Measurements from ENCODE around the gene NUP42.
A peak's percentile ranks its signal among the peaks of the same experiment; 100 is the strongest.
"Not testable (repeated sequence)": the region's sequence is repeated elsewhere in the genome, so short reads cannot be mapped to it uniquely, and the experiment has no call there.

The NUP42 gene, protein sequence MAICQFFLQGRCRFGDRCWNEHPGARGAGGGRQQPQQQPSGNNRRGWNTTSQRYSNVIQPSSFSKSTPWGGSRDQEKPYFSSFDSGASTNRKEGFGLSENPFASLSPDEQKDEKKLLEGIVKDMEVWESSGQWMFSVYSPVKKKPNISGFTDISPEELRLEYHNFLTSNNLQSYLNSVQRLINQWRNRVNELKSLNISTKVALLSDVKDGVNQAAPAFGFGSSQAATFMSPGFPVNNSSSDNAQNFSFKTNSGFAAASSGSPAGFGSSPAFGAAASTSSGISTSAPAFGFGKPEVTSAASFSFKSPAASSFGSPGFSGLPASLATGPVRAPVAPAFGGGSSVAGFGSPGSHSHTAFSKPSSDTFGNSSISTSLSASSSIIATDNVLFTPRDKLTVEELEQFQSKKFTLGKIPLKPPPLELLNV

DNA sequence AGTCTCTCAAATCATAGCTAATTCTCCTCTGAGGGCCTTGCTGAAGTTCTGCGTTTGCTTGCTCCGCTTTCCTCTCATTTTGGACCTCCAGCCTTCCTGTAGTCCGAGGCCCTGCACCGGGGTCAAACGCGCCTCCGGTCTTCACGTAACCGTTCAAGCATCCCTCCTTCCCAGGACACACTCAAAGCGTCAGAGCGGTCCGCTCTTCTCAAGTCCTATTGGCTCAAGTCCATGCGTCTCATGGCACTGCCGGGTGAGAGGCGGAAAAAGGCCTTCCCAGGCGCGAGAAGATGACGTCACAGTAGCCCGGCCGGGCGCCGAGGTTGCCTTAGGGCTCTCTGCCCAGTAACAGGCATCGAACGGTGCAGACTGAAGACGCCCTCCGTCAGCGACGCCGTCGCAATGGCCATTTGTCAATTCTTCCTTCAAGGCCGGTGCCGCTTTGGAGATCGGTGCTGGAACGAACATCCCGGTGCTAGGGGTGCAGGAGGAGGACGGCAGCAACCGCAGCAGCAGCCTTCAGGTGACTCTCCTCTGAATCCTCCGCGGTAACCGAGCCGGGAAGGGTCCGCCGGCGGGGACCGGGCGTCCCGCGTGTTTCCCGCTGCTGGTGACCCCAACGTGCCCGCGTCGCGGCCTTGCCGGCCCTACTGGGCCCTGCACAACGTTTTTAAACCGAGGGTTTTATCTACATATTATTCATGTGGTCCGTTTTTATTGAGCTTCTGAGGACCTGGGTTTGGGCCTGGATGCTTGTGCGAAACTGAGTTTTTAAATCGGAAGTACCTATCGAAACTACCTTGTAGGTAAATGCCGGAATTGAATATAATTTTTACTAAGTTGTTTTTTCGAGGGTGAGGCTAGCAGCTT, at the start of gene NUP42:
Gene NUP42, plus strand, starts transcription at position 365 of the 870 bp plus-strand sequence. Its CDS starts 38 bp downstream, at position 403.
- peak; percentile 94 for DNase-seq (ENCODE audit: low read depth)

DNA sequence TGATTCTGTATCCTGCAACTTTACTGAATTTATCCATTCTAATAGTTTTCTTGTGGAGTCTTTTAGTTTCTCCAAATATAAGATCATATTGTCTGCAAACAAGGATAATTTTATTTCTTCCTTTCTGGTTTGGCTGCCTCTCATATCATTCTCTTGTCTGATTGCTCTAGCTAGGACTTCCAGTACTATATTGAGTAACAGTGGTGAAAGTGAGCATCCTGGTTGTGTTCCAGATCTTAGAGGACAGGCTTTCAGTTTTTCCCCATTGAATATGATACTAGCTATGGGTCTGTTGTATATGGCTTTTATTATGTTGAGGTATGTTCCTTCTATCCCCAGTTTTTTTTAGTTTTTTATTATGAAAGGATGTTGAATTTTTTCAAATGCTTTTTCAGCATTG, 48.1 kb upstream of the NUP42 start:
- DNase-seq (ENCODE audit: low read depth): no peak

DNA sequence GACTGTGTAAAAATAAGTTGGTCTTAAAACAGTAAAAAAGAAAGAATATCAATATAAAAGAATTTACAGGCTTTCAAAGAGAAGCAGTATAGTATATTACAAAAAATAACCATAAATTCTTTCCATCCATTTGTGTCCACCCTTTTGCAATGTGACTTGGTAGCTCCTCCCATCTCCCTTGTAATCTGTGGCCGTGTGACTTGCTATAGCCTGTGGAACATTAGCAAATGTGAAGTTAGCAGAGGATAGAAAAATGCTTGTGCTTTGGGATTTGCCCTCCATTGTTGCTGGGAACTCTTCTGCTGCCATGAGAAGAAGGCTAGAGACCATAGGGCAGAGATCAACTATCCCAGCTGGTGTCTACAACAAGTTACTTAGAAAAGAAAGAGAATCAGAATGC, 46.1 kb upstream of the NUP42 start:
- DNase-seq (ENCODE audit: low read depth): no peak

DNA sequence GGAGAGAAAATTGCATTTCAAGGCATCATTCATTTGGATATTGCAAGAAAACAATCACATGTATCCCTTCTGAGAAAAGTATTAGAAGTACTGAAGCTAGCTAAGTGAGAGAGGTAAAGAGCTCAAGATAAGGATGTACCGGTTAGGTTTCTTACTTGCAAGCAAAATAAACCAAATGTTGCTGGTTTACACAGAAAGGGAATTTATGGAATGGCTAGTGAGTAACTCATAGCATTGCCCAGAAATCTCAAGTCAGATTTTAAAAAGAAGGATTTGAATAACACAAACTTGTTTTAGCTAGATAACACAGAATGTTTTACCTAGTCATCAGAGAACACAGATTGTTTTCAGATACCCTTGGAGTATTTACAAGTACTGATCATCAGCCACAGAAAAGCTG, 45.6 kb upstream of the NUP42 start:
- DNase-seq (ENCODE audit: low read depth): no peak

DNA sequence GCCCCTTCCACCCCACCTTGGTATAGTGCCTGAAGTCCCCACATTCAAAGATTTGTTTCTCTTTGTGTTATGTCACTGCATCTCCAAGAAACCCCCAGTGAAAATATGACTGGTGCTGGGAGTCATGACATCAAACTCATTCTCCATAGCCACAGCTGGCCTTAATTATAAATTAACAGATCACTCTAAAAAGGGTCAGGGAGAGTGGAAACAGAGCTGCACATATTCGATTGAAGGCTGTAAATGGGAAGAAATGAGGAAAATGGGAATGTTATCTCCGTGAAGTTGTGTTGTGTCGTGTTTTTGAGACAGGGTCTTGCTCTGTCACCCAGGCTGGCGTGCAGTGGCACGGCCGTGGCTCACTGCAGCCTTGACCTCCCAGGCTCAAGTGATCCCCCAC, 24.2 kb upstream of the NUP42 start:
- no peak for DNase-seq (ENCODE audit: low read depth)

DNA sequence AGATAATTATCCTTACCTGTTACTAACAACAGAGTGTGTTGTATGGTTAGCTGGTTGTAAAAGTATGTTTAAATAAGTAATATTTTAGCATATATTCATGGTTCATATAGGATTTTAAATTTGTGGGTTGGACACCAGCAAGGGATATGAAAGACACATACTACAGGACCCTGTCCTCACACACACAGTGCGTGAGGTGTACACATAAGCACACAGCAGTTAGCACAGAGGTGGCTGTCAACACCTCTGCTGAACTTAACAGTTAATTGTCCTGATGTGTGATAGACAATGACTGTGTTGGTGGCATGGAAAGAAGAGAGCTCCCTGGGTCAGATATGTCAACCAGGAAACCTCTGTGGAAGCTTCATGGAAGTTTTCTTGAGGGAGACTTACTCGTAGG, 23.3 kb upstream of the NUP42 start:
- DNase-seq (ENCODE audit: low read depth): no peak

DNA sequence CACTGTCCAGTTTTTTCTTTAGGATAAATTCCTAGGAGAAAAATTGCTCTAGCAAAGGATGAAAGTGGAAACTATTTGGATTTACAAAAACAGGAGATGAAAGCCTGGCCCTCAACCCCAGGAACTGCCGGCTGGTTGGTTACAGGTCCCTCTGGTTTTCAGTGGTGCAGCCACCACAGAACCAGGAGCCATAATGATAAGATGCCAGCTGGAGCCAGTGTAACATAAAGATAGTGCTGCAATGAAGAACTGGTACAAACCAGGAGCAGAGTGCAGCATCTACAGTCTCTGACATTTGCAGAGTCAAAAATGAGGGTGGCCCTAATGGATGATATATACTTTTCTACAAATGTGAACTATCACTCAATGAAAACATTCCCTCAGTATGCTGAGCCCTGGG, 20.4 kb upstream of the NUP42 start:
- no peak for DNase-seq (ENCODE audit: low read depth)

DNA sequence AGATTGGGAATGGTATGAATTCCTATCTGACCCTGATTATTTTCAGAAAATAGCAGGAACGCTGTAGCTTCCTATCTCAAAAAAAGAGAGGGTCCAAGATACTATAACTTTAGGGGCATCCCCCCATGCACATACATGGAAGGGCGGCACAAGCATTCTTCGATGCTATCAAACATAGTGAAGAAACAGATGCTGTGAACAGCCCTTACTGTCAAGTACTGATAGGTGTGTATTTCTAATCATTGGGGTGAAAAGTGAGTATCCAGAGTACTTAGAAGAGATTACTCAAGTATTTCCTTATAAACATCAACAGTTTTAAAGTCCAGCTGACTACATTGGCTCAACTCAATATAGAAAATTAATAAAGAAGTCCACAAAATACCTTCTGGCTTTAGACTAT, 17.0 kb upstream of the NUP42 start:
- no peak for DNase-seq (ENCODE audit: low read depth)

DNA sequence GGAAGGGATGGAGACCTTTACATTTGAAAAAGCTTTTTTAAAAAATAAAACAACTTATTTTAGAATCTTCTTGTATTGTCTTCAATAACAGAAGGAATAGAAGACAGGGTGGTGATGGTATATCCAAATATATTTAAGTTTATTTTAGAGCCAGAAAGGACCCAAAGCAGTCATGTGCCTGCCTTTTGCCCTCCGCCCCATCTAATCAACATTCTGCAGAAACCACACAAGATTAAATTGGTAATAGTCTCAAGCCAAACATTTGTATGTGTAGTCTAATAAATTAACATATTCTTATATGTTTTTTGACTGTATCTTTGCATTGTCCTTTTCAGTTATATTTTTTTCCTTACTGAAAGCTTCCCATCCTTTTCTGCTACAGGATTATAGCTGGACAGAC, 16.5 kb upstream of the NUP42 start:
- DNase-seq (ENCODE audit: low read depth): no peak

DNA sequence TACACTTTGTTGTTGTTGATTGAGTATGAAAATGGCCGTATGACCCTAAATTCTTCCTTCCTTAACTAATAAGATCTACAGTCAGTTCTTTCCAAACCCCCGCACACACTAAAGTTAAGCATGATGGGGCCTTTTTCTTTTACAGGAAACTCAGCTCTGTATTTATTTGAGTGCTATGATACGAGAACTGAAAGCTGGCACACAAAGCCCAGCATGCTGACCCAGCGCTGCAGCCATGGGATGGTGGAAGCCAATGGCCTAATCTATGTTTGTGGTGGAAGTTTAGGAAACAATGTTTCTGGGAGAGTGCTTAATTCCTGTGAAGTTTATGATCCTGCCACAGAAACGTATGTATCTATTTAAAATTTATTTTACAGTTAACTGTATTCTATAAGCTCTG, 14.2 kb upstream of the NUP42 start:
- DNase-seq (ENCODE audit: low read depth): no peak

DNA sequence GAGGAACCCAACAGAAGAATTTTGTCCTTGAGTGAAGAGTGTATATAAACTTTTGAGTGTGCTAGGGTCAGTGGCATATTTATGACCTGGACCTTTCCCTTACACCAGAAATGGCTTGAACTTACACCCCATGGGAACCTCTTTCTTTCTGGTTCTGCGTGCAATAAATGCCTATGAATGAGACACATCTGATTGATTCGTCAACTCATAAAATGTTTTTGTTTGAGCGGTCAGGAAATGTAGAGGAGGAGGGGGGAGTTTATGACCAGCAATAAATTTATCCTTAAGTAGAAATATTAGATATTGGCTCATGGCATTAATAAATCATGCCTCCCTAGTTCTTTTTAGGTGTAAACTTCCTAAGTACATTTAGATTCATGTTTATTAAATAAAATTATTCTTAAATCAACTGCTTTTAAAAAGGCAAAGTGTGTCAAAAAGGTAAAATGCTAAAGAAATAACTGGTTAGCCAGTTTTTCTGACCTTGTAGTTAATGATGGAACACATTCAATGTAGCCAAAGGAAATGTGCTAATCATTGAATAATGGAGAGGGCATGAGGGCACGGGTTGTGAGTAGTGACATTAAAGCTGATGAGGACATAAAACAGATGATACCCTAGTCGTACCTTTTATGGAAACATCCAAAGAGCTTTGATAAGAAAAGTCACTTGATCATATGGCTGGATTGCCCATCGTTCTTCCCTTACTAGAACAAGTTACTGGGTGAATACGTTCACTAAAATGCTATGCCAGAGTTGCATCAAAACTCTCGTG, 13.6 kb upstream of the NUP42 start:
- DNase-seq (ENCODE audit: low read depth): no peak

DNA sequence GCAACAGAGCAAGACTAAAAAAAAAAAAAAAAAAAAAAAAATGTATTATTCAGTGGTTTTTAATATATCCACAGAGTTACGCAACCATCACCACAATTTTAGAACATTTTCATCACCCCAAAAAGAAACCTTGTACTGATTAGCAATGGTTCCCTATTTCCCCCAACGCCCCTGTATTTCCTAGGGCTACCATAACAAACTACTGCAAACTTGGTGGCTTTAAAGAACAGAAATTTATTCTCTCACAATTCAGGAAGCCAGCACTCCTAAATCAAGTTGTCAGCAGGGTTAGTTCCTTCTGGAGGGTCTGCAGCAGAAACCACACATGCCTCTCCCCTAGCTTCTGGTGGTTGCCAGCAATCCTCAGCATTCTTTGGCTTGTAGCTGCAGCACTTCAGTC, 5.9 kb upstream of the NUP42 start:
- no peak for DNase-seq (ENCODE audit: low read depth)

DNA sequence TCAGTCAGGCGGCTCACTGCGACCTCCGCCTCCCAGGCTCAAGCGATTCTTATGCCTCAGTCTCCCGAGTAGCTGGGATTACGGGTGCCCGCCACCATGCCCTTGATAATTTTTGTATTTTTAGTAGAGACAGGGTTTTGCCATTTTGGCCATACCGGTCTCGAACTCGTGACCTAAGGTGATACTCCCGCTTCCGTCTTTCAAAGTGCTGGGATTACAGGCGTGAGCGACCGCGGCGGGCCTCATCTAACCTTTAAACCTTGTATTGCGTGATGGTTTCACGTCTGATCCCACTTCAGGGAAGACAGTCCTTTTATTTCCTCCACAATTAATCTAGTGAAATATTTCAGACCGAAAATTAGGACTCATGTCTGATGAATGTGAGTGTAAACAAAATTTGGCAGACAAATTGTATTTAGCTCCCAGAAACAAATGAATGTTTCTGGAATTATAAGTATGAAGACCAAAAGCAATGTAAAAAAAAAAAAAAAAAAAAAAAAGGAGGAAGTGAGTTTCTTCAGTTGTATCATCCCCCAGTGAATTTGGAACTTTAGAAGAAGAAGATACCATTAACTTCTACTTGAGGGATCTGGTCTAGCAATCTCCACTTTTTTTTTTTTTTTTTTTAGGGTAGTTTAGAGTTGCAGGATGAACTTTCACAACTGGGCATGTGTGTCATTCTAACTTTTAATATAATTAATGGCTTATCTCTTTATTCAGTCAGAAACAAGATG, 1.6 kb downstream of the NUP42 start:
- DNase-seq (ENCODE audit: low read depth): no peak

DNA sequence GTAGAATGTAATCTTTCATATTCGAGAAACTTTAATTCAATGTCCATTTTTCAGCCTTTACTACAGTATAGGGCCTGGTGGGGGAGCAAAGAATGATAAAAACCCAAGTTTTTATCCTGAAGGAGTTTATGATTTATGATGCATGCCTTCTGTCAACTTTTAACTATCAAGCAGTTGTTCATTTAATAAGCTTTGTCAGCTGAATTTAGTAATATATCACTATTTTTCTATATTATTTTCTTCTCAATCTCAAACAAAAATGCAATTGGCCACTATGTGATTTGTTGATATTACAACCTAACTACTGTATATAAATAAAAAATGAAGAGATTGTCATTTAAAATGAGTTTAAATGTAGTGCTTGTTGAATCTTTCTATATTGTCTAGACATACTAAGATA, 2.4 kb downstream of the NUP42 start:
- no peak for DNase-seq (ENCODE audit: low read depth)

DNA sequence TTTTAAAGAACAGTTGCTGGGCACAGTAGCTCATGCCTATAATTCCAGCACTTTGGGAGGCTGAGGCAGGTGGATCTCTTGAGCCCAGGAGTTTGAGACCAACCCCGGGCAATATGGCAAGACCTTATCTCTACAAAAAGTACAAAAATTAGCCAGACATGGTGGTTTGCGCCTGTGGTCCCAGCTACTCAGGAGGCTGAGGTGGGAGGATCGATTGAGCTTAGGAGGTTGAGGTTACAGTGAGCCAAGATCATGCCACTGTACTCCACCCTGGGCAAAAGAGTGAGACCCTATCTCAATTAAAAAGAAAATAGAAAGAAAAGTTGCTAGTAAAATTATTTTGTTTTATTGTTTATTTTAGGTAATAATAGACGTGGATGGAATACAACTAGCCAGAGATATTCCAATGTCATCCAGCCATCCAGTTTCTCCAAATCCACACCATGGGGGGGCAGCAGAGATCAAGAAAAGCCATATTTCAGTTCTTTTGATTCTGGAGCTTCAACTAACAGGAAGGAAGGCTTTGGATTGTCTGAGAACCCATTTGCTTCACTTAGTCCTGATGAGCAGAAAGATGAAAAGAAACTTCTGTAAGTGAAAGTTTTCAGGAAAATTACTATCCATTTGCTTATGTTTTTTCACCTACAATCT, 3.0 kb downstream of the NUP42 start:
- no peak for DNase-seq (ENCODE audit: low read depth)

DNA sequence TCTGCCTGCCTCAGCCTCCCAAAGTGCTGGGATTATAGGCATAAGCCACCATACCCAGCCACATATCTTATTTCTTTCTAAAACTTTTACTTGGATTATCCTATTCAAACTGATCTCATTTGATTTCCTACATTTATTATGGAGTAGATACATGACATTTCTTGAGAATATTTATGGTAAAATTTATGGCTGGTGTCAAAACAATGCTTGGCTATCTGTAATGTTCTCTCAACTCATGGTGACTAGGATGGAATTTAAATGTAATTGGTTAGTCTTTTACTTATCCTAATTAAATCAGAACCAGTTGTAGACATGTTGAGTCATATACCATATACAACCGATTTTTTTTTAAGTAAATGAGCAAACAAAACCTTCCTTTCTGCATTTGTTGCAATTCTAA, 4.1 kb downstream of the NUP42 start:
- DNase-seq (ENCODE audit: low read depth): no peak

DNA sequence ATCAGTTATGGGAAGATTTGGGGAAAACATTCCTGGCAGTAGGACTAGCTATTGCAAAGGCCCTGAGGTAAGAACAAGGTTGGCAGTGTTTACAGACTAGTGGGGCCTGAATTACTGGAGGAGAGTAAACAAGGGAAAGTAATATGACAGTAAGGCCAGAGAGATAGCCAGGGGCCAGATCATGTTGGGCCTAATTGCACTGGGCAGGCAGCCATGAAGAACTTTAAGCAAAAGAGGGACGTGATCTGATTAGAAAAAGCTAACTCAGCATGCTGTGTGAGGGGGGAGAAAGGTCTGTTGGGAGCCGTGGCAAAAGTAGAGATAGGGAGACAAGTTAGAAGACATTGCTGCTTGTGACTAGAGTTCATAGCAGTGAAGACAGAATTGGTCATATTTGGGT, 9.2 kb downstream of the NUP42 start:
- no peak for DNase-seq (ENCODE audit: low read depth)

DNA sequence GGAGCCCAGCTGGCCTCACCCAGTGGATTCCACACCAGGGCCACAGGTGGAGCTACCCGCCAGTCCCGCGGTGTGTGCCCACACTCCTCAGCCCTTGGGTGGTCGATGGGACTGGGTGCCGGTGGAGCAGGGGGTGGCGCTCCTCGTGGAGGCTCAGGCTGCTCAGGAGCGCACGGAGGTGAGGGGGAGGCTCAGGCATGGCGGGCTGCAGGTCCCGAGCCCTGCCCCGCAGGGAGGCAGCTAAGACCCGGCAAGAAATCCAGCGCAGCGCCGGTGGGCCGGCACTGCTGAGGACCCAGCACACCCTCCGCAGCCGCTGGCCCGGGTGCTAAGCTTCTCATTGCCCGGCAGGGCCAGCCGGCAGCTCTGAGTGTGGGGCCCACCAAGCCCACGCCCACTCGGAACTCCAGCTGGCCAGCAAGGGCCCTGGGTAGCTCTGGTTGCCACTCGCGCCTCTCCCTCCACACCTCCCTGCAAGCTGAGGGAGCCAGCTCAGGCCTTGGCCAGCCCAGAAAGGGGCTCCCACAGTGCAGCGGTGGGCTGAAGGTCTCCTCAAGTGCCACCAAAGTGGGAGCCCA, 11.9 kb downstream of the NUP42 start:
- DNase-seq (ENCODE audit: low read depth): not testable (repeated sequence)

DNA sequence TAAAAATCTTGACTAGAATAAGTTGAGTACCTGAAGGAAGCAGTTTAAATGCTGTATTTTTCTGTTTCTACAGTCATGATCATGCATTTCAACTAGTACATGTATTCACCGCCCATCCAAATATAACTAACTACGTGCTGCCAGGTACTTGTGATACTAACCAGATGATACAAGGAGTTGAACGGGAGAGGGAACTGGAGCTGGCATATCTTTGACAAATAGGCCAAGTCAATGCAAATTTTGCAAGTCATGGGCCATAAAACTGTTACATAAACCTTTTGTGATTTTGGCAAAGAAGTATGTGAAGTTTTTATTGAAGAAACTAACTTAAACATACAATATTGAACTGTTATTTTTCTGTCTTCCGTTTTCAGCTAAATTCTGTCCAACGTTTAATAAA, 14.5 kb downstream of the NUP42 start:
- no peak for DNase-seq (ENCODE audit: low read depth)

DNA sequence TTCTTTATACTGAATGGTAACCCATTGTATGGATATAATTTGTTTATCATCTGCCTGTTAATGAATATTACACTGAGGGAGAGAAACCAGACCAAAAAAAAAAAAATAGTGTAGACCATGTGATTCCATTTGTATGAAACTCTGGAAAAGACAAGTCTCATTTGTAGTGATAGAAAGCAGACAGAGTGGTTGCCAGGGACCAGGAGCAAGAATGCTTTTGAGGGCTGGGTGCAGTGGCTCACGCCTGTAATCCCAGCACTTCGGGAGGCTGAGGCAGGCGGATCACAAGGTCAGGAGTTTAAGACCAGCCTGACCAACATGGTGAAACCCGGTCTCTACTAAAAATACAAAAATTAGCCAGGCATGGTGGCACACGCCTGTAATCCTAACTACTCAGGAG, 15.9 kb downstream of the NUP42 start:
- DNase-seq (ENCODE audit: low read depth): not testable (repeated sequence)

DNA sequence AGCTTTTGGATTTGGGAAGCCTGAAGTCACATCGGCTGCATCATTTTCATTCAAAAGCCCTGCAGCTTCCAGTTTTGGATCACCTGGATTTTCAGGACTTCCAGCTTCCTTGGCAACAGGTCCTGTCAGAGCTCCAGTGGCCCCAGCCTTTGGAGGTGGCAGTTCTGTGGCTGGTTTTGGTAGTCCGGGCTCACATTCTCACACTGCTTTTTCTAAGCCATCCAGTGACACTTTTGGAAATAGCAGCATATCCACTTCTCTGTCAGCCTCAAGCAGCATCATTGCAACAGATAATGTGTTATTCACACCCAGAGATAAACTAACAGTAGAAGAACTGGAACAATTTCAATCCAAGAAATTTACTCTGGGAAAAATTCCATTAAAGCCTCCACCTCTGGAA, 18.5 kb downstream of the NUP42 start:
- DNase-seq (ENCODE audit: low read depth): no peak
